ENCODE results near the gene DOK7.

Gene DOK7, protein sequence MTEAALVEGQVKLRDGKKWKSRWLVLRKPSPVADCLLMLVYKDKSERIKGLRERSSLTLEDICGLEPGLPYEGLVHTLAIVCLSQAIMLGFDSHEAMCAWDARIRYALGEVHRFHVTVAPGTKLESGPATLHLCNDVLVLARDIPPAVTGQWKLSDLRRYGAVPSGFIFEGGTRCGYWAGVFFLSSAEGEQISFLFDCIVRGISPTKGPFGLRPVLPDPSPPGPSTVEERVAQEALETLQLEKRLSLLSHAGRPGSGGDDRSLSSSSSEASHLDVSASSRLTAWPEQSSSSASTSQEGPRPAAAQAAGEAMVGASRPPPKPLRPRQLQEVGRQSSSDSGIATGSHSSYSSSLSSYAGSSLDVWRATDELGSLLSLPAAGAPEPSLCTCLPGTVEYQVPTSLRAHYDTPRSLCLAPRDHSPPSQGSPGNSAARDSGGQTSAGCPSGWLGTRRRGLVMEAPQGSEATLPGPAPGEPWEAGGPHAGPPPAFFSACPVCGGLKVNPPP

DNA sequence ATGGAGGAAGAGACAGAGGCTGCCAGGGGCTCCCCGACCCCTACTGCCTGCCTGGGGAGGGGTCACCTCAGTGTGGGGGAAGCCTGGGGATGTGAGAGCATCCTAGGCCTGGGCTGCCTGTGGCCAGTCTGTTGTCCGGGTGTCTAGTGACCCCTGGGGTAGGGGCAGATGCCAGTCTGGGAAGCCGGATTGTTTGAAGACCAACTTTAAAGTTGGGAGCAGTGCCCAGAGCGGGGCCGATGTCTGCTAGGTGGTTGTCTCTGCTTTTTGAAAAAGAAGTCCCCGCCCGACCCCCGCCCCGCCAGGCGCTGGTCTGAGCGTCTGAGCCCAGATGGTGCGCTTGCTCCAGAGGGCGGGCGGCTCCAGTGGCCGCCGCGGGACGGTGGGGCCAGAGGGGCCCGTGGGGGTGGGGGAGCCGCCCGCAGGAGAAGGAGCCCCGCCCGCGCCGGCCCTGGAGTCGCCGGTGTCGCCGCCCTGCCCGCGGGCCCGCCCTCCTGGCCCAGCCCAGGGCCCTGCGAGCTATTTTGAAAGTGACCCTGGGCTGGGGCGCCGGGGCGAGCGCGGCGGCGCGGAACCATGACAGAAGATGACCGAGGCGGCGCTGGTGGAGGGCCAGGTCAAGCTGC lies at the start of gene DOK7:
TSS of gene DOK7 (plus strand) at position 517 of the 626 bp plus-strand sequence. CDS start at position 587, 70 bp downstream.
- DNase-seq: no peak

DNA sequence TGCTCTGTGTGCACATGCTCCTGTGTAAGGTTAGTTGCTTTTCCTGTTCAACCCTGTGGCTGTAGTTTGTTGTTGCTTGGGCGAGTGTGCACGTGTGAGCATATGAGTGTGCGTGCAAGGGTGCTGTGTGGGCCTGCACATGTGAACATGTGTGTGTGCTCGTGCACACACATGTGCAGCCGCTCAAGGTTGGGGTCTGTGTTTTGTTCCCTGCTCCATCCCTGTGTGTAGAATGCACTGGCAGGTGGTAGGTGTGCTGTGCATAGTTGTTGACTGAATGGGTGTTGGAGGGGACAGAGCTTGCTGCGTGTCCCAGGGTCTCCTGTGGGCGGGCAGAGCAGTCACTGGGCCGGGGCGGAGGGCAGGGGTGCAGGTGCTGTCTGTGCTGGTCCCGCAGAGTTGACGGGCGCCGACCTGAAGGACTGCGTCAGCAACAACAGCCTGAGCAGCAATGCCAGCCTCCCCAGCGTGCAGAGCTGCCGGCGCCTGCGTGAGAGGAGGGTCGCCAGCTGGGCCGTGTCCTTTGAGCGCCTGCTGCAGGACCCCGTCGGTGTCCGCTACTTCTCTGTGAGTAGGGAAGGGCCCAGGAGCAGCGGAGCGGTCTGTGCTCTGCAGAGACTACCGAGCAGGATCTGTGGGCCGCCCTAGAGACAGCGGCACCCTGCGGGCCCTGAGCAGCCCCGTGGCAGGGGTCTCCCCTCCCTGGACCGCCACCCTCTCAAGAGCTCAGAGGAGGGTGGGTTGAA lies 49.3 kb upstream of the DOK7 start:
- DNase-seq: no peak

DNA sequence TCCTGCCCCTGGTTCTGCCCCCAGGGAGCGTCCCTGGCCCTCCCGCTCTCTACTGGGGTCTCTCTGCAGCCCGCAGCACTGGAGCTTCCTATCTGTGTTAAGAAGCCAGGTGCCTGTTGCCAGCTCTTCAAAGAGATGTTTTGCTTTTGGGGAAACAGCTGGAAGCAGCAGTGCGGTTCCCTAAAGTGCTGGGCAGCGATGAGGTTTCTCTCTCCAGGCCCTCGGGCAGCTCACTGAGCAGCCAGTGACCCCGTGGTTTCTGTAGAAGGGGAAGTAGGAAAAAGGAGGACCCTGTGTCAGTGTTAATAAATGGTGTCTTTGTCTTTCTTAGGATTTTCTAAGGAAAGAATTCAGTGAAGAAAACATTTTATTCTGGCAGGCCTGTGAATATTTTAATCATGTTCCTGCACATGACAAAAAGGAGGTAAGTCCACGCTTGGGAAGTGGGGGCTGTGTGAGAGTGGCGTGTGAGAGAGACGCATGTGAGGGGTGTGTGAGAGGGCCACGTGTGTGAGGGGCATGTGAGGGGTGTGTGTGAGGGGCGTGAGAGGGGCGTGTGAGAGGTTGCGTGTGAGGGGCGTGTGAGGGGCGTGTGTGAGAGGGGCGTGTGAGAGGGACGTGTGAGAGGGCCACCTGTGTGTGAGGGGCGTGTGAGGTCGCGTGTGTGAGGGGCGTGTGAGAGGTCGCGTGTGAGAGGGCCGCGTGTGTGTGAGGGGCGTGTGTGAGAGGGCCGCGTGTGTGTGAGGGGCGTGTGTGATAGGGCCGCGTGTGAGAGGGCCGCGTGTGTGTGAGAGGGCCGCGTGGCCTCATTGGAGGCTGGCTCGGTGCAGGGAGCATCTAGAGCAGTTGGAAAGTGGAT lies 48.5 kb upstream of the DOK7 start:
- DNase-seq: no peak

- DNase-seq: no peak
These were observed 47.5 kb upstream of the DOK7 start for GRCh38 chr4:3415471-3416141.

- no peak for DNase-seq
These were observed 46.8 kb upstream of the DOK7 start for GRCh38 chr4:3416270-3416669.

DNA sequence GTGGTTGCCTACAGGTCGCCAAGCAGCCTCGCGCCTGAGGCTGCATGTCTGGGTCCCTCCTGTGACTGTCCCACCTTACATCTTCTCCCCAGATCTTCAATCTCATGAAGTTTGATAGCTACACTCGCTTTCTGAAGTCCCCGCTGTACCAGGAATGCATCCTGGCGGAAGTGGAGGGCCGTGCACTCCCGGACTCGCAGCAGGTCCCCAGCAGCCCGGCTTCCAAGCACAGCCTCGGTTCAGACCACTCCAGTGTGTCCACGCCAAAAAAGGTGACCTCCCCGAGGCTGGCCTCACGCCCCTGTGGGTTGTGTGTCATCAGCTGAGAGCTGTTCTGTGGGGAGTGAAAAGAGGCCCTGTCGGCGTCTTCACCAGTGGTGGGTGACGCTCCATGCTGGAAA lies 46.3 kb upstream of the DOK7 start:
- no peak for DNase-seq

- DNase-seq: no peak
These were observed 45.7 kb upstream of the DOK7 start for GRCh38 chr4:3417448-3417847.

DNA sequence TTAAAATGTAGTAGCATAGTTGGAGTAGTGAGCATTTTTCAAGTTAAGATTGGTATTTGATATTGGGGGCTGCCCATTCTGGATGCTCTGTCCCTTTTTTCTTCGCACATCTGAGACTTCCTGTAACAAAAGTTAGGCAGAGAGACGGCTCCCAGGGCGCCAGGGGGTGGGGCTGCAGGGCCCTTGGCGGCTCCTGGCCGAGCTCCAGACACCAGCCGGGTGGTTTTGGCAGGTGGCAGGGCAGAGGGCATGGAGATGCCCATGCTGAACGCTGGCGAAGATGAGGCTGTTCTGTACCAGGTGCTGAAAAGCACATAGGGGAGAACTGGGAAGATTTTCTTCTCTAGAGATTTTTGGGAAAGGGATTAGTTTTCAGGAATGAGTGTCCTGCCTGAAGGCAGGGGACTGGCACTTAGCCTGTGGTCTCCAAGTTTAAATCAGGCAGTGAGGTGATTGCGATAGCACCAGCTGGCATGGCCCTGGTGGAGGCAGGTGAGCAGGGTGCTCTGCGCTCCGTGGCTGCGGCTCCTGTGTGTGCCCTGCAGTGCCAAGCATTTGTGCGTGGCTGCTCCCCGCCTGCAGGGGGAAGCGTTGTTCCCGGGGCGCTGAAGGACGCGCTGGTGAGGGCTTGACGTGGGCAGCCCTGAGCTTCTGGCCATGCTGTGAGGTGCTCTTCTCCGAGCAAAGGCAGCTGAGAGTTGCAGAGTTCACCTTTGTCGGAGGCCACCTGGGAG lies 44.9 kb upstream of the DOK7 start:
- no peak for DNase-seq

DNA sequence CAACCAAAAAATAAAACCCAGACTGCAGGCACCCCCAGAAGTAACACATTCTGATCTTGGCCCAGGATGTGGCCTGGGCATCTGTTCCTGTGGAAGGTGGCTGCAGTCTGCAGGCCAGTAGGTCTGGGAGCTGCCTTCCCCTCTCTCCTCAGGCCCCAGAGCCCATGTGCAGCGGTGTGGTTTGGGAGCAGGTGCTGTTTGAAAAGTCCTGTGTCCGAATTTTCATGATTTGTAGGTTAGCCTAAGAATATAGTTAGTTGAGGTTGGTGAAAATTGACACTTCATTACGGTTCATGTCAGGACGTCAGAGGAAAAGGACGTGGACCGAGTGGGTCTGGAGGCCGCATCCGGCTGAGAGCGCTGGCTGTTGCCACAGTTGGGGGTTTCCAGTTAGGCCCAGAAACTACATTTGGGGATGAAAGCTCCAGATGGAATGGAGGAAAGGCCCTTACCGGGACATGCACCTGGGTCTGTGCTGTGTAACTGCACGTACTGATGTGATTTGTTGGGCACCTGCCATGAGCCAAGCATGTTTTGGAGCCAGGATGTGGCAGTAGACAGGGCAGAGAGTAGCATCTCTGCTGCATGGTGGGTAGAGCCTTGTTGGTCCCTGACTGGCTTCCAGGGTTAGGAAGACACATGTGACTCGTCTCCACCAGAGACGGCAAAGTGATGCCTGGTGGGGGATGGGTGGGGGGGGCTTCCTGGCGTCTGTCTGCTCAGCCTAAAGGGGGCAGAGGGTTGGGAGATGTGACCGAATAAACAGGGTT lies 43.1 kb upstream of the DOK7 start:
- DNase-seq: no peak

GRCh38 chr4:3420606-3420955 lies 42.5 kb upstream of the DOK7 start:
- DNase-seq: no peak

DNA sequence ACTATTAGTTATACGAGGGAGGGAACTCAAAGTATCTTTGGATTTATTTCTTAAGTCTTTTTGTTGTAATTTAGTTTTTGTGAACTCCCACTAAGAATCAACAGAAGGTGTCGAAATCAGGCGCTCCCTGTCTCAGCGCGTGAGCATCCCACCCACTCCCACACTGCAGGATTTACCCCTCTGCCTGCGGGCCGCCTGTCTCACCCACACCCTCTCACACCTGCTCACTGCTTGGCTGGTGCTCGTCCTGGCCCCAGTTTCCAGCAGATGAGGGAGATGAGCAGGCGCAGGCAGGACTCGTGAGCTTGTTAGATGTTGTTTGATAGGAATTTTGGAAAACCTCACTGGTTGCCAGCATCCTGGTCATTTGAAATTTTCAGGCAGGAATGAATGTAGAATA lies 42.1 kb upstream of the DOK7 start:
- no peak for DNase-seq

DNA sequence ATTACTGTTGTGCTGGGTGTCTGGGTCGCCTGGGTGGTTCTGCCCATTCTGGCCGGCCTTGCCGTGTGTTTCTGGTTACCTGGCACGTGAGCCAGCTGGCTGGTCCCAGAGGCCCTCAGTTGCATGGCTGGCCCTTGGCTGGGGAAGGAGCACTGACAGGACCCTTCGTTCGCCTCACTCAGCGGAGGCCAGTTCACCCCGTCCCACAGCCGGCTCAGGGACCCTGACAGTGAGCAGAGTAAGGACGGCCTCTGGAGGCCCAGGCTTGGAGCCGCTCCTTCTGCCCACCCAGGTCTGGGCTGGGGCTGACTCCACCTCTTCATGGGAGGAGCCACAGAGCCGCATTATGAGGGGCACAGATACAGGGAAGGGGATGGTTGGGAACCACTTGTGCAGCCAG lies 41.6 kb upstream of the DOK7 start:
- no peak for DNase-seq

GRCh38 chr4:3422241-3422801 lies 40.8 kb upstream of the DOK7 start:
- no peak for DNase-seq

- DNase-seq: no peak
These were observed 40.3 kb upstream of the DOK7 start for GRCh38 chr4:3422808-3423297.

- no peak for DNase-seq
These were observed 39.7 kb upstream of the DOK7 start for GRCh38 chr4:3423406-3423805.

DNA sequence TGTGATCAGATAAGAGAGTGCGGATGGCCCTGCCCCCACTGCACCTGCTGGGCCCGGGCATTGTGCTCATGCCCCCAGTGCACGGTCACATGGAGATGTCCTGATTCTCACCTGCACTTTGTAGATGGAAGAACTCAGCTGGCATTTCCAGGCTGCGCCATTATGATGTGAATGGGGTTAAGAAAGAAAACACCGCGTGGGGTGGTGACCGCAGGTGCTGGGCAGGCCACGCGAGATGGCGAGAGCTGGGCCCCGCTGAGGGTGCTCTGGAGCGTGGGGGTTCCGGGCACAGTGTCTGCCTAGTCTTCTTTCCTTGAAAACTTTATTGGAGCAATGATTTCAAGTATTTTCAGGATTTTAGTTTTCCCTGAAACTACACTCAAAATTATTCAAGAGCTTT lies 39.2 kb upstream of the DOK7 start:
- no peak for DNase-seq

- no peak for DNase-seq
These were observed 38.5 kb upstream of the DOK7 start for GRCh38 chr4:3424522-3425095.

- no peak for DNase-seq
These were observed 36.5 kb upstream of the DOK7 start for GRCh38 chr4:3426465-3427133.

DNA sequence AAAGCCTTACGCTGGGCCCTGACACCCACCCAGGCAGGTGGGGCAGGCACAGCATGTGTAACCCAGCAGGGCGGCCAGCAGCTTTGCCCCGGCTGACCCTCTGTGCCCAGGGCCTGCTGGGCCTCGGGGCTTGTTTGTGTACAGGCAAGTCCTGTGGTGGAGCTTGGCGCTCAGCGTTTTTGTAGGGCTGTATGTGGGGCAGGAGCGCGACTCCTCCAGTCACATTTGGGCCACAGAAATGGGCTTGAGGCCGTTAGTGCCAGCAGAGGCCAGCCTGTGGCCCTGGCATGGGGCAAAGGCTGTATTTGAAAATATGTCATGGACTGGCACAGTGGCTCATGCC lies 36.0 kb upstream of the DOK7 start:
- DNase-seq: no peak
